ENCODE data around the gene TMEM273.

The TMEM273 gene

DNA sequence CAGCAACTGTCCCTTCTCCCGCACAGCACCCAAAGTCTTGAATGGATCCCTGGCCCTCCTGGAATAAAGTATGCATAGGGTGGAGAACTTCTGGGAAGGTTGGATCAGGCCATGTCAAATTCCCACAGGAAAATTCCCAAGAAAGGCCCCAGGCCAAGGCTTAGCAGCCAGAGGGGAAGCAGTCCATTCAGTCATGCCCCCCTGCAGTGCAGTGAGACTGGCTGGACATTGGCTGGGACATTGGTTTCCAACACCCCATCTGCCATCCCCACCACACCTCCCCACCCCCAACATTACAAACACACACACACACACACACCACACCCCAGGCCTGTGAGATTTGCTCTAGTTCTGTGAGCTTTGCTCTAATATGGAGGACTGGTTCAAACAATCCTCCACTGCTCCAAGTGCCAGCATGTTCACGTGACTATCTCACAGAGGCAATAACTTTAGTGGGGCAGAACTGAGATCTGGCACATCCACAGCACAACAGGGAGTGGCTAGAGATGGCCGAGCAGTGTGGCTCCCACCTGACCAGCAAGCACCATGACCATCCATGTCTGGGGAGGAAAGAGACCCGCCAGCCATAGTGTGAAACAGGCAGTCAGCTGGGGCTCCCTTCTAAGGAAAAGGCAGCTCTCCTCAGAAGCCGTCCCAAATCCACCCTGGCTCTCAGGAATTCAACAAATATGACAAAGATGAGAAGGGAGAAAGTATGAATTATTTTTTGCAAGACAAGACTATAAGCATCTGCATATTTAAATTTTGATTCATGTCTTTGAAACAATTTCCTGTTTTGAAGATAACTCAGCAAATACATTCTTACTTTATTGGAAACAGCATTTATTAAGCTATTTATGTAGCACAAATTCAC lies 47.6 kb downstream of the TMEM273 start:
- H3K27ac ChIP-seq: no peak overlapping the region
- TF ChIP-seq, protein P1, sequence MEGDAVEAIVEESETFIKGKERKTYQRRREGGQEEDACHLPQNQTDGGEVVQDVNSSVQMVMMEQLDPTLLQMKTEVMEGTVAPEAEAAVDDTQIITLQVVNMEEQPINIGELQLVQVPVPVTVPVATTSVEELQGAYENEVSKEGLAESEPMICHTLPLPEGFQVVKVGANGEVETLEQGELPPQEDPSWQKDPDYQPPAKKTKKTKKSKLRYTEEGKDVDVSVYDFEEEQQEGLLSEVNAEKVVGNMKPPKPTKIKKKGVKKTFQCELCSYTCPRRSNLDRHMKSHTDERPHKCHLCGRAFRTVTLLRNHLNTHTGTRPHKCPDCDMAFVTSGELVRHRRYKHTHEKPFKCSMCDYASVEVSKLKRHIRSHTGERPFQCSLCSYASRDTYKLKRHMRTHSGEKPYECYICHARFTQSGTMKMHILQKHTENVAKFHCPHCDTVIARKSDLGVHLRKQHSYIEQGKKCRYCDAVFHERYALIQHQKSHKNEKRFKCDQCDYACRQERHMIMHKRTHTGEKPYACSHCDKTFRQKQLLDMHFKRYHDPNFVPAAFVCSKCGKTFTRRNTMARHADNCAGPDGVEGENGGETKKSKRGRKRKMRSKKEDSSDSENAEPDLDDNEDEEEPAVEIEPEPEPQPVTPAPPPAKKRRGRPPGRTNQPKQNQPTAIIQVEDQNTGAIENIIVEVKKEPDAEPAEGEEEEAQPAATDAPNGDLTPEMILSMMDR (IDR thresholded peaks at IDR 0.05): no peak
- no peak for TF ChIP-seq ZFX (IDR thresholded peaks at IDR 0.05; ENCODE audit: borderline replicate concordance)

DNA sequence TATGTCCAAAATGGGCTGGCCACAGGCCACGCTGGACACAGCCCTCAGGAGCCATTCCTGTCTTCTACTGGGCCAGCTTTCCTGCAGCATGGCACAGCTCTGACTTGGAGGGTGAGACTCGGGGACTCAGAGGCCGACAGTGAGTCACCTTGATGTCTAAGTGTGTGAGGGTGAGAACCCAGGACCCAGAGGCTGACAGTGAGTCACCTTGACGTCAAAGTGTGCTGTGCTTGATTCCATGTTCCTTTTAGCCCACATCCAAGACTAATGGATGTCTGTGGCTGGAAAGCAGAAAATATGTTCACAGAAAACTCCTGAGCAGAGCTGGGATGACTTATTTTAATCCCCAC lies 48.4 kb downstream of the TMEM273 start:
- H3K27ac ChIP-seq: no peak overlapping the region
- no peak for TF ChIP-seq ZFX (IDR thresholded peaks at IDR 0.05; ENCODE audit: borderline replicate concordance)
- TF ChIP-seq, protein P1 (IDR thresholded peaks at IDR 0.05): no peak

GRCh38 chr10:49139028-49139845 lies 49.0 kb downstream of the TMEM273 start:
- H3K27ac ChIP-seq: no peak overlapping the region
- no peak for TF ChIP-seq ZFX (IDR thresholded peaks at IDR 0.05; ENCODE audit: borderline replicate concordance)
- TF ChIP-seq, protein P1 (IDR thresholded peaks at IDR 0.05): no peak

DNA sequence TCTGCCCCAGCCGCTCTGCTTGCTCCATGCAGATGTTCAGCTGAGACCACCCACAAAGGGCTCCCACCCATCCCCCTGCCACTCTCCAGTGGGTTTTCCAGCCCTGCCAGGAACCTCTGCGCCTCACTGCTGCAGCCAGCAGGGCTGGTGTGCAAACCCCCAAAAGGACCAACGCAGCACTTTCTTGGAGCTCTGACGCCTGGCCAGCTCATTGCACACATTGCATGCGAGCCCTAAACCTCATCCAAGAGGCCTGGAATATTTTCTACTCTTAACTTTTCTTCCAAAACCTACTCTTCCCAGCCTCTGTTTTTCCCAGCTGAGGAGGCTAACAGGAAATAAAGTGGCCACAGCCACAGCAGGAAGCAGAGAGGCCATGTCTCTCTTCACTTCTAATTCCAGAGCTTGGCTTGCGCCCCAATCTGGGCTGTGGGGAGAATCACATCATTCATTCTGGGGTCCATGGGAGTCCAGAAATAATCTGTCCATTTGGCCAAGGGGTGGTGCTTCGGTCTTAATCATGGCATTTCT lies 49.8 kb downstream of the TMEM273 start:
- H3K27ac ChIP-seq: no peak overlapping the region
- no peak for TF ChIP-seq ZFX (IDR thresholded peaks at IDR 0.05; ENCODE audit: borderline replicate concordance)
- TF ChIP-seq, protein P1 (IDR thresholded peaks at IDR 0.05): no peak

- no peak for TF ChIP-seq ZFX (IDR thresholded peaks at IDR 0.05; ENCODE audit: borderline replicate concordance)
- TF ChIP-seq, protein P1 (IDR thresholded peaks at IDR 0.05): no peak
- H3K27ac ChIP-seq: no peak overlapping the region
Measured at GRCh38 chr10:49136525-49136924, 51.7 kb downstream of the TMEM273 start.

- no peak for TF ChIP-seq ZFX (IDR thresholded peaks at IDR 0.05; ENCODE audit: borderline replicate concordance)
- TF ChIP-seq, protein P1 (IDR thresholded peaks at IDR 0.05): no peak
- H3K27ac ChIP-seq: no peak overlapping the region
Measured at GRCh38 chr10:49135575-49136313, 52.4 kb downstream of the TMEM273 start.

Data from 22Rv1 (cell line).